ENCODE results near the gene GPC6.

GPC6 gene

DNA sequence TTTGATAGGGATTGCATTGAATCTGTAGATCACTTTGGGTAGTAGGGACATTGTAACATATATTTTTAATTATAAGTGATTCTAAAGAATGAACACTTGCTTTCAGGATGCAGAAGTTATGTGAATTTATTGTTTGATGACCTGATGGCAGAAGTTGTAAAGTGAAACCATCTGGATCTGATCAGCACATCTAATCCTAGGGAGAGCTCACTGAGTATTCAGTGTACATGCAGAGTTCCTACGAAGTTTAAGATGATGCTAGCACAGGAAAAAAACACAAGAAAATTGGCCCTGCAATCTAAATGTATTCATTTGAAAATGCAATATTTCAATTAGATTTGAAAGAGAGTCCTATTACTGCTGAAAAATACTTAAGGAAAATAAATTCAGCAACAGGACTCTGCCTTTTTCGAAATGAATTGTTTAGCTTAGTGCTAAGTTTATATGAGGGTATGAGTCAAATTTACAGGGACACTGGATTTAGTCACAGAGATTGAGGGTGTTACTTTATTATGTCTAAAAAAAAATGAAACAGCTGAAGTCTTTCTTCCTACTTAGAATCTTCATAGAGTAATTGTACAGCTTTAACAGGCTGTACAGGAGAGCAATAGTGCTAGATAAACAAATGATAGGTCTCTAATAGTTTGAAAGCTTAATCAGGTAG lies 867.2 kb downstream of the GPC6 start:
- DNase-seq: no peak

DNA sequence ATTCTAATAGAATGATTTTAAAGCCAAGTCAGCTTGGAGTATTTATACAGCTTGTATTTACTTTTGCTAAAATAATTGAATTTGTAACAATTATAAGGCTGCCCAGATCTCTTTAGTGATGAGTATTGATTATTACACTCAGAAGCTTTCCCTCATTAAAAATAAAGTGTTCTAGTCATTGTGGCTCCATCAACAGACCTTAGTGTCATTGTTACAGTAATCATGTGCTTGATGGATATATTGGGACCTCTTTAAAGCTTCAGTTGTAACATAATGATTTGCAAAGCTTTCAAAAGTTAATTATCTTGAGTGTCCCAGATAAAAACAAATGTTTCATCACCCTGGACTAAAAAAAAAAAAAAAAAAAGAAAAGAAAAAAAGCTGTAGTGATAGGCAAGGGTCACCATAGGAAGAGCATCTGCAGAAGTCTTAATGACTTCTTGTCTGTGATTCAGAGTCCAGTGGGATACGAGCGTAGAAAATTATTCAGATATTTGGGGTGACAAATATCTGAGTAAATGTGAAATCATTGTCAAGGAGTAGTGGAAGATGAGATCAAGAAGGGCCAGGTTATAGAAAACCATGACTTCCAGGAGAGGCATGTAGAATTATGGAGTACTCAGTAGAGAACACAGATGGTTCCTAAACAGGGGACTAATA lies 883.2 kb downstream of the GPC6 start:
- DNase-seq: no peak

DNA sequence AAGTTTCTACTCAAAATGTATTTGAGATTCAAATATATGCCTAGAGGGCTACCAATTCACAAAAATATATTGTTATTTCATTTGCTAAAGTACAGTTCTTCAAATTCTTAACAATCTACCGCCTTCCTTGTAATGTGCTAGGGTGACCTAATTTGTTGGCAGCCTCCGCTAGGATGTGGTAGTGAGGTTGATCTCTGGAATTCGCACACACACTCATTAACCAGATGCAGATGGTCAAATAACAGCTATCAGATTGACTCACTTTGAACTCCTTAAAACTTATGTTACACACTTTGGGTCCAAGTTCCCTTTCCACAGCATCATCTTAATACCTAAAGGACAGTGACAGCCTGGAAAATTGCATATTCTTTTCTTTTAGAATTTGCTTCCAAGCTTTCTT lies 885.6 kb downstream of the GPC6 start:
- DNase-seq: no peak

DNA sequence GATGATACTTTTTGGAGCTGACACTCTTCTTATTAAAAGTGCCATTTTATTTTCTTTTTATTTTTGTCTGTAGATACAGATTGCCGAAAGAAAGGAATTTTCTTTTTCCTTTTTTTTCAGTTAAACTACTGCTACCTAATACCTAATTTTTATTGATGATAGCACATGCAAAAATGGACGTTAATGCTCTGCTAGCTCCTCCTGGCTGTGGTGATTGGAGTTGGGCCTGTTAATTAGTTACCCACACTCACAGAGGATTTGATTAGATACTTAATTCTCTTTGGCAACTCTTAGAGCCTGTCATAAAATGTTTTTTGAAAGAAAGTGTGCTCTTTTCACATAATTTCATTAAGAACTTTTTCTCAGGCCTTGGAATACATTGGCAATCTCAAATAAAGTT lies 886.1 kb downstream of the GPC6 start:
- no peak for DNase-seq

DNA sequence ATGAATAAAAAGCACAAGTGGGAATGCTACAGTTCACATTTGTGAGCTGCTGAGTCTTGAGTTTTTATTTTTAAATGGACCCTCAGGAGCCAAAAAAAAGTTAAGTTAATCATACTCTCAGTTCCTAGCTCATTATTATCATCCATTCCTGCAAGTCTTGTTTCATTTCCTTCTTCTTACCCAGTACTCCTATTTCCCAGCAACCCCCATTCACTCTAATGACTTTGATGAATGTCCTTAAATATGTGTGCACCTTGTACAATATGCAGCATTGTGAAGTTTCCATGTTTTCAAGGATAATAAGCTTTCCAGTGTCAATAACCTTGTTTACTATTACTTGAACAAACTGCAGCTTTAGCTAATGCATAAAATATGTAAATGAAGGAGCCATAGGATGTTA lies 886.6 kb downstream of the GPC6 start:
- no peak for DNase-seq

DNA sequence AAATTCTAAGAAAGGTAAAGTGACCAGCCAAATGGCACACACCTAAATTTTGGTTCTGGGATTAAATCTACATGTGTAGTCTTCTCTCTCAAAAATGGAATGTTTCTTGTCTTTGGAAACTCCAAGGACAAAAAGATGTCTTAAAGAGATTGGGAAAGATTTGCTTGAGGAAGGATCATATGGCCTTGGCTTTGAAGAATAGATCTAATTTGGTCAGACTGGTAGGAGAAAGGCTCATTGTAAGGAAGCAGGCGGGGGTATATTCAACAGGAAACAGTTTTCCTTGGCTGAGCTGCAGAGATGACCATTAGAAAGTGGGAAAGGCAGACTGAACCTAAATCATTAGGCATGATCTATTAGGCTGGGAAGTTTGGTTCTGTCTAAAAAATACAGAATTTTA lies 887.6 kb downstream of the GPC6 start:
- DNase-seq: no peak

DNA sequence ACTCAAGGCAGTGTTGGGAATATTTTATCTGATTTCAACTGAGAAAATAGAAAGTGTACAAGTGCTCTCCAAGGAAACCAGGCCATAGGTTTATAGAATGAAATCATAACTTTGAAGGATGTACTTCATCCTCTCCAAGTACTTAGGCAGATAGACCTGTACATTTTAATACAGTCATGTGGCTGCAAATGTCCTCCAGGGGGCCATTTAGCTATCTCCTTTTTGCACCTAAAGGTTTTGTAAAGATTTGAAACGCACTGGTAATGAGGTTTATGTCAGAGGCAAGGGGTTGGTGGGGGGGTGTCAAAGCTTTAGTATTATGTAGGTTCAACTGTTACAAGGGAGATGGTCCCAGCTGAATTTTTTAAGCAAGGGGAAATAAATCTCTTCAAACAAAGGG lies 888.4 kb downstream of the GPC6 start:
- DNase-seq: no peak

DNA sequence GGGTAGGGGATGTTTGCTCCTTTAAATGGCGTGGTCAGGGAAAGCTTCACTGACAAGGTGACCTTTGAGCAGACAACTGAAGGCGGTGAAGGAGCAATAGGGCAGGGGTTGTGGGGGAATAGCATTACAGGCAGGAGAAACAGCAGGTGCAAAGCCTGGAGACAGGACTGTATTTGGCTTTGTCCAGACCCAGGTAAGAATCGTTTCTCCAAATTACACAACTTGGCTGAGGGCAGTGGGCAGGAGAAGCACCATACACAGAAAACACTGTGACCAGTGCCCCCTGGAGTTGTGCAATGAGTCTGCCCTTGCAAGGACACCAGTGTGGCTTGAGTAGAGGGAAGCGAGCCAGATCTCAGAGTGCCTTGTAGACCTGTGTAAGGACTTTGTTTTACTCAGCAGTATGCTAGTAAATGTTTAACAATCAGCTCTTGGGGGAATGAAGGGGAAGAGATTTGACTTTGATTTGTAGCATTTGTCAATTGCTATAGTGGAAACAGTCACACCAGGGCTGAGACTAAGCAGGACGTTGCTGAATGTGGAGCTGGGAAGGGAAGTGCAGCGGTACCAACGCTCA lies 892.8 kb downstream of the GPC6 start:
- no peak for DNase-seq

DNA sequence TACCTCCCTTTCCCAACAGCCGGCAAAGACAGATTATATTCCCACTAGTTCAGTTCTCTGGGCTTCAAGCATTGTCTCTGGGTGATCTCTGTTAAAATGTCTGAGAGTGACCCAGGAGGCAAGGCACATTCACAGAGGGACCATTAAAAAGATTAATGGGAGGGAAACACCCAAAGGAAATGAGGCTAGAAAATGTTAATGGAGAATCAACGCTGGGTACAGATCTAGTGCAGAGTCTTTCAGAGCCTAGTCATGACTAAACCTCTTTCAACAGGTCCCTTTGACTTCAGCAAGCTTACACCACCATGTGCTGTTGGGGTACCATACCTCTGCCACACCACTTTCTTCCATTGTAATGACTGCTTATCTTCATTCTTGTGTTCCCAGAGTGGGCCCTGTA lies 894.3 kb downstream of the GPC6 start:
- DNase-seq: no peak

DNA sequence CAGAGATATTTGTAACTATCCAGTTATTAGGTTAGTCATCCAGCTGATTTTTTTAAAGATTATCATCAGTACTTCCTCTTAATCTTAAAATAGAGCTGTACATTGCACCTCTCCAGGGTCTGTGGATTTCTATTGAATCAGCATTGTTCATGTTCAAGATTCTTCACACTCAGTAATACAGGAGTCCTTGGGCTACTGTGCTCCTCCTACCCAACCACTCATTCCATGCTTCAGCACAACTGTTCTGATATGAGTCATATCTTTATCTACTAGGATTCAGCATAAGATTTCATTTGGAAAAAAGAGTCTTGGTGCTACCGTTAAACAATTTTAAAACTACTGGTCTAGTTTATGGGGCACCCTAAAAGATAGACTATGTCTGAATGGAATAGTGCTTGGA lies 895.1 kb downstream of the GPC6 start:
- no peak for DNase-seq

DNA sequence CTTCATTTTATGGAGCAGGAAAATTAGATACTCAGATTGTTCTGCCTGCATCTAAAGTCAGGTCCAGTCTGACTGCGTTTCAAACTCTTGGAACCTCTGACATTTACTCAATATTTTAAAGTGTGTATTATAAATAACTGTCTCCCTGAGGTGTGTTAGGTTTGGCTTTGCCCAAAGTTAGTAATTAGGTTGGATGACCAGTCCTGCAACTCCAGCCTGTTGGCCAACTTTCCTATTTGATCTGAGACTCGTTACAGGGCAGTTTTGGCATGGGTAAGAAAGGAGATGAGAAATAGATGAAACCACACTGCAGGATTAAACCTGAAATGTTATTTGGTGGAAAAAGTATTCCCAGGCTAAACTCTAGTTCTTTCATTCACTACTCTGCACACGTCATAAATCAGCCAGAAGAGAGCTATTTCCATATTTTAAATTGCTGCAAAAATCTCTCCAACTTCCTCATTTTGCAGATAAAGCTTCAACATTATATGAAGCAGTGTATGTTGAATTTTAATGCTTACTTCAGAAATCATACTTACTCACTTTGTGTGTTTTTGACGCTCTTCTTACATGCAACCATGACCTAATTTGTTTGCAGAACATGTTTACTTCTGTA lies 895.8 kb downstream of the GPC6 start:
- no peak for DNase-seq

DNA sequence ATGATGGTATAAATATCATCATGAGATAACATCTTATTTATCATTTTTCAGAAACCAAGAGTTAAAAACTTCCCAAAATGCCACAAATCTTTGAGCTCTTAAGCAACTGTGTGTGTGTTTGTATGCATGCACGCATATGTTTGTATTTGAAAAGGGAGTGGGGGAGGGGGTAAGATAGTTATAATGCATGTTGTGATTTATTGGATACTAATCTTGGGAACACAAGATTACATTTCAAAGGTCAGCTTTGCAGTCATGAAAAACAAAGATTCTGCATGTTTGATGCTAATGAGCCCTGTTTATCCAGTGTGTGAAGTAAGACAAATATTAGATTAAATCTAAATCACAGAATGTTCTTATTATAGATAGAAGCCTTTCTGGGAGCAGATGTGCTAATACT lies 897.0 kb downstream of the GPC6 start:
- DNase-seq: no peak

DNA sequence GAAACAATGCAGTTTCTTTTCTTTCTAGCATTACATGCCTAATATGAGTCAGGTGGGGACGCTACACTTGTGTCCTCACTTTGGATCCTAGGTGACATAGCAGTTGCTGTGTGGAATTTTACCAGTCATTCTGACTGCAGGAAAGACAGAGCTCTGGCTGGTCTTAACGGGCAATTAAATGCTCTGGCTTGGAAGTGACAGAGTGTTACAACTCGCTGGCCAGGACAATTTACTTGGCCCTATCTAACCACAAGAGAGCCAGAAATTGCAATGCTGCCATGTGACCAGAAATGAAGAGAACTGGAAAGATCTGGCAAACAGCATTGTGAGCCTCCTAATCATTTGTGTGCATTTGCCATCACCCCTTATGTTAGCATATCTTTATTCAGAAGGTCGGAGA lies 901.8 kb downstream of the GPC6 start:
- peak in 34 of 56 donors; percentile 0 to 55 (median 6) for DNase-seq

DNA sequence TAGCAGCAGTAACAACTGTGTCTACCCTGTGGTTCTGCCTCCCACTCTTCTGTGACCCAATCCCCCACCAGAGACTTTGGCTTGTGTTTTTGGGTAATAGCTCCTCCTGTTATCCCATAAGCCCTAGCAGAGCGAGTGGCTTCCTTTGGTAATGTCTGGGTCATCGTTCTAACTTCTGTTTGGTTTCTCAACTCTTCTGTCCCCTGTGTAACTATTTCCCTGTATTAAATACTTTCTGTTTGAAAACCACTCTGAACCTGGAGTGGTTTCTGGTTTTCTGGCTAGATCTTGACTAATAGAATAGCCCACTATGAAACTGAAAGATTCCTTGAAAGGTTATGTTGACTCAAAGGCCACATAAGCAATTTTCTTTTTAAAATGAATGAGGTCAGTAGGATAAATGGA lies 902.9 kb downstream of the GPC6 start:
- no peak for DNase-seq

DNA sequence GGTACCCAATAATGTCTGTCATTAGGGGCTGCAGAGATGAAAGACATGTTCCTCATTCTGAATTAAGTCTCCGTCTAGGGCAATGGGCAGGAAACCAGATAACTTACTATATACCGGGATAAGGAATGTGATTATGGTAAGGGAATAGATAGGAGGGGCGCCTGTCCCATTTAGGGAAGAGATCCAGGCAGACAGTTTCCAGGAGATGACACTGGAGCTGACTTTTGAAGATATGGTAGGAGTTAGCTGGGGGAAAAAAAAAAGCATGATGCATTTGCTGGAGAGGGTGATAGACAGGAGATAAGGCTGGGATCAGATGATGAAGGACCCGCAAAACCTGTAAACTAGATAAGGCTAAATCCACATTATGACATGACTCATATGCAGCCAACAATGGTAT lies 912.2 kb downstream of the GPC6 start:
- no peak for DNase-seq

DNA sequence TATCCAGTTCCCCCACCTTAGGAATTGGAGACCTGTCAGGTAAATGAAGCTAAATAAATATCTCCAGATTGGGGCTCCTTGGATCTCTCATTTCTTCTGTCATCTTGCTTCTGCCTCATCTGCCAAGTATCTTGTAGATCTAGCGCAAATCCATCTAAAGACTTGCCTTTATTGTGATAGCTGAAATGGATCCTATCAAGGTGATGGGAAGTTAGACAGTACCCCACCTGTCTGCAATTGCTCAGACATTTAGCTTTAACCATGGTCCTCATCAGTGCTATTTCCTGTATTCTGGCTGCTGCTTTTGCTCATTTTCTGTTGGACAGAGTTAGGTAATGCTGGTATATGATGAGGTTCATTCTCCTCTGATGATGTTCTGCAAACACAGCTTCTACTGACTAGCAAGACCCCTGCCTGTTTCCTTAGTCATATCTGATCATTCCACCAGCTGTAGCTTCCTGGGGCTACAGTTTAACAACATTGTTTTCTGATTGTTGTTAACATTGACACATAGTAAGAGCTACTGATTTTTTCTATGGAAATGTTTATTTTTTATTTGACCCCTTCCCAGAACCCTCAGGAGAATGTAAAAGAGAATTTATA lies 912.9 kb downstream of the GPC6 start:
- DNase-seq: no peak

DNA sequence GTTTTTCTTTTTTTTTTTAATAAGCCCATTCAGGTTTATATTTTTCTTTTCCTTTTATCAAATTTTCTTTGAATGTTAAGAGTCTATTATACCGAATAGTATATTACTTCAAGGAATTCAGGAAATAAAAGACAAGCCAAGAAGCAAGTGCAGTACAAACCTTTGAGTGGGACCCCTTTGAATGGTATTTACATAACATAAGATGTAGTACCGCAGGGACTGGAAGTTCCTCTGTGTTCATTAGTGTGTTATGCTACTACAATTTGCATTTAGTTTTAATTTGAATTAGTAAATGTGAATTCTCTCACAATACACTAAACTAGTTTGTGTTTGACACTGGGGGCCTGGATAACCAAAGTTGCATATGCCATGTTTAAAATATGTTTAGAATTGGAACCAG lies 913.4 kb downstream of the GPC6 start:
- DNase-seq: no peak

DNA sequence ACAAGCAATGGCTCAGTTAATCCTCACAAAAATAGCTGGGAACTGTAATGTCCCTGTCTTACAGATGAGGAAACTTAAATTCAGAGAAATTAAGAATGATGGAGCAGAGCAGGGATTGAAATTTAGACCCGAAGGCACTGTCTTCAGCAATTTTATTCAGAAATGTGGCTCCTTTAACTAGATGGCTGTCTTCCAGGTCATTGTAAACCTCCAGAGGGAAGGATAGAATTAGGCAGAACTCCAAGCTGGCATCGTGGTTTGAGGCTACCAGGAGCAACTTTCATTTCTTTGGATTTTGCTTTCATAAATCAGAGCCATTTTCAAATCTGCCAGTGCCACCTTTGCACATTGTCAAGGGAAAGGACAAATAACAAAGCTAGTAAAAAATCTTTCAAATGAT lies 913.9 kb downstream of the GPC6 start:
- DNase-seq: no peak

DNA sequence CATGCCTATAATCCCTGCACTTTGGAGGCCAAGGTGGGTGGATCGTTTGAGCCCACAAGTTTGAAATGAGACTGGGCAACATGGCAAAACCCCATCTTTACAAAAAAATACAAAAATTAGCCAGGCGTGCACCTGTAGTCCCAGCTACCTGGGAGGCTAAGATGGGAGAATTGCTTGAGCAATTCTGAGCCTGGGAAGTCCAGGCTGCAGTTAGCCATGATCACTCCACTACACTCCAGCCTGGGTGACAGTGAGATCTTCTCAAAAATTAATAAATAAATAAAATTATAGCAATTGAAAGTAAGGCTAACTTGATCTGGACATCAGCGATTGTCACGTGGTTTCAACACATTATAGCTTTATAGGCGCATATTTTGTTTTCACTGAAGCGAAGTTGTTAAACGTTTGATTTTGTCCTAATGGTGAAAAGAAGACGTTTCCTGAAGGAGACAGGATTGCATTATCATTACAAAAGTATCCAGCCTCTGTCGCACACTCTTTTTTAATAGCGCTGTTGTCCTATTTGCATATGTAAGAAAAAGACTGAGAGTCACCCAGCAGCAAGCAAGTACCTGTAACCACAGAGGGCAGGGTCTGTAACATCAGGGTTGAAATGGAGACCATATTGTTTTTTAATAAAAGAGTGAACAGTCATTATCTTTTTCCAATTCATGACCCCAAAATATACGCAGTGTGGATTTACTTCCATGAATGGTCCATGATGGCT lies 917.2 kb downstream of the GPC6 start:
- DNase-seq: no peak

DNA sequence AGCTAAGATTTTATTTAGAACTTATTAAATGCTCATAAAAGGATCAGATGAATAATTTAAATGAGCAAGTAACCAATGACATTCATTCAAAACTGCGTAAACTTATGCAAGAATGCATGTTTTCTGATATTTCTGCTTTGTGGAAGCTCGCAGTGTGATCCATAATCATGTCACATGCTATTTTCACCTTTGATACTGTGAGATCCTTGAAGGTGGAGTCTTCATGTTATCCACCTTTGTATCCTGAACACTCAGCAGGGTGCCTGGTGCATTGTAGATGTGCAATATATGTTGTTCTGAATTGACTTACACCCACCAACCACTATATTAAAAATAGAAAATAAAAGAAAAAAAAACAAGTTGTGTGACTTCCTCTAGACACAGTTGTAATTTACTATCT lies 919.4 kb downstream of the GPC6 start:
- no peak for DNase-seq

DNA sequence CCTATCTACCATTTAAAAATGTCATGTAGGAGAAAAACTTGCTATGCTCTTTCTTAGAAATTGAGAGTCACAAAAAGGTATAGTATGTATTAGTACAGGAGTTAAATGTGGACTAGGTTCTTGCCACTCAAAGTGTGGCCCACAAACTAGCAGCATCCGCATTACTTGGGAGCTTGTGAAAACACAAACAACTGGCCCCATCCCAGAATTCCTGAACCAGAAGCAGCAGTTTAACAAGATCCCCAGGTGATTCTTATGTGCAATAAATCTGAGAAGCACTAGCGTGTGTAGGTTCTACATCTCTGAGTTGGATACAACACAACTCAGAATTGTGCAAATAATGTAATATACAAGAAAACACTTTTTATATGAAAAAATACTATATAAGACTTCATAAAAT lies 927.0 kb downstream of the GPC6 start:
- no peak for DNase-seq

DNA sequence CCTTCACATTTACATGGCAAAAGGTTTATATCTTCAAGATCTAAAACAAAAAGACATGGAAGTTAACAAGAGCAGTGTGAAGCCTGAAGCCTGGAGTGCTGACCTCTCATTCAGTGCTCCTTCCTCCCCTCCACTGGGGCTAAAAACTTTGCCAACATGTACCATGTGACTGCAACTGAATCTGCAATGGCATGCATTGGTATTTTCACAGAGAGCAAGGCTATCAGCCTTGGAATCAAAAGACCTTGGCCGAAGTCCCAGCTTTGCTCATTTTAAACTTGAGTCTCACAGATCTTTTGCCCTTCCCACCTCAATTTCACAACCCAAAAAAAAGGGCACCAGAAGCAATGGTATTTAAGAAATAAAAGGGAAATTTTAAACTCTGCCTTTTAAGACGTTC lies 927.8 kb downstream of the GPC6 start:
- DNase-seq: peak in 3 of 56 donors; percentile 2 to 35 (median 17)

All from nucleus accumbens (tissue), 56 donors.